Measurements from ENCODE around the gene C11orf68. TPM values are rescaled to one million over a fixed set of nuclear protein-coding genes. Genes with fewer than 3 reads are reported as not detected.

Gene C11orf68
- total and polyA plus RNA-seq, 2 experiments from 2014 or later: 16.8 to 23.2 TPM

DNA sequence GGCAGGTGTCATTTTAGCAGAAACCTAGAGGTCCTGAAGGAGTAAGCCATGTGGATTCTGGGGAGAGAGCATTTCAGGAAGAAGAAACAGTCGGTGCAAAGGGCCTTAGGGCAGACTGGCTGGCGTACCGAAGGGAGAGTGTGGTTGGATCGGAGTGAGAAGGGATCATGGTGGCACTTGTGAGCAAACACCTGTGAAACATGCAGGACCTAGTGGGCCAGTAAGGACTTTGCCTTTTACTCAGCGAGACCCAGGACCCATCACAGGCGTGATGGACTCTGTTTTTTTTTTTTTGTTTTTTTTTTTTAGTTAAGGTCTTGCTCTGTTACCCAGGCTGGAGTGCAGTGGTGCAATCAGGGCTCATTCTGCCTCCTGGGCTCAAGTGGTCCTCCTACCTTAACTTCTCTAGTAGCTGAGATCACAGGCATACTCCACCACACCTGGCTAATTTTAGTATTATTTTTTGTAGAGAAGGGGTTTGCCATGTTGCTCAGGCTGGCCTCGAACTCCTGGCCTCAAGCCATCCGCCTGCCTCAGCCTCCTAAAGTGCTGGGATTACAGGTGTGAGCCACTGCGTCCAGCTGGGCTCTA is 23.0 kb upstream of the C11orf68 start:
- Mint-ChIP-seq H3K4me3 (no peak overlapping the region), H3K27ac (no peak overlapping the region), H3K9me3 (no peaks in the 10 kb centered on the region), H3K27me3 (ENCODE audit: insufficient read depth, low read depth, poor library complexity) (peaks cover 18% of the 10 kb centered on the region), H3K36me3 (ENCODE audit: low read depth) (no peaks in the 10 kb centered on the region), H3K4me1 (peaks cover 29% of the 10 kb centered on the region; the same call in 2 of the 3 replicates)
- no peak overlapping the region for H3K4me2 ChIP-seq
- H3K4me1 ChIP-seq (ENCODE audit: insufficient read depth): peaks cover 17% of the 10 kb centered on the region
- no peaks in the 10 kb centered on the region for H3K27me3 ChIP-seq (ENCODE audit: insufficient read depth)
- H3K9me2 ChIP-seq (ENCODE audit: insufficient read depth): no peaks in the 10 kb centered on the region
- ATAC-seq: no peak
- no peak for DNase-seq (ENCODE audit: low spot score)
- TF ChIP-seq ZNF331 (CRISPR knock-in tag; IDR thresholded peaks at IDR 0.05; ENCODE audit: low read depth) (no peak), CREB1 (CRISPR knock-in tag; IDR thresholded peaks at IDR 0.05; ENCODE audit: low read depth) (no peak), REST (IDR thresholded peaks at IDR 0.05; ENCODE audit: unreplicated experiment) (no peak), ZNF114 (CRISPR knock-in tag; IDR thresholded peaks at IDR 0.05) (no peak), JUNB (IDR thresholded peaks at IDR 0.05; ENCODE audit: unreplicated experiment) (no peak), ZNF462 (CRISPR knock-in tag; IDR thresholded peaks at IDR 0.05) (no peak)
- H3F3A ChIP-seq (replicated peaks; ENCODE audit: low read depth): peaks cover 4% of the 10 kb centered on the region; the same call in 1 of the 2 replicates
- no peaks in the 10 kb centered on the region for H4K20me1 ChIP-seq (replicated peaks; ENCODE audit: insufficient read depth)
- no peak overlapping the region for H3K4me3 ChIP-seq
- H3K27ac ChIP-seq (ENCODE audit: low read depth): no peak overlapping the region
- no peaks in the 10 kb centered on the region for H3K36me3 ChIP-seq (ENCODE audit: insufficient read depth)
- no peaks in the 10 kb centered on the region for H3K79me2 ChIP-seq (replicated peaks; ENCODE audit: insufficient read depth)
- no peak overlapping the region; the same call in 1 of the 2 replicates for H2AFZ ChIP-seq
